ENCODE results near the gene PKIG.
"Not testable (repeated sequence)": the region's sequence is repeated elsewhere in the genome, so short reads cannot be mapped to it uniquely, and the experiment has no call there.

The PKIG gene

DNA sequence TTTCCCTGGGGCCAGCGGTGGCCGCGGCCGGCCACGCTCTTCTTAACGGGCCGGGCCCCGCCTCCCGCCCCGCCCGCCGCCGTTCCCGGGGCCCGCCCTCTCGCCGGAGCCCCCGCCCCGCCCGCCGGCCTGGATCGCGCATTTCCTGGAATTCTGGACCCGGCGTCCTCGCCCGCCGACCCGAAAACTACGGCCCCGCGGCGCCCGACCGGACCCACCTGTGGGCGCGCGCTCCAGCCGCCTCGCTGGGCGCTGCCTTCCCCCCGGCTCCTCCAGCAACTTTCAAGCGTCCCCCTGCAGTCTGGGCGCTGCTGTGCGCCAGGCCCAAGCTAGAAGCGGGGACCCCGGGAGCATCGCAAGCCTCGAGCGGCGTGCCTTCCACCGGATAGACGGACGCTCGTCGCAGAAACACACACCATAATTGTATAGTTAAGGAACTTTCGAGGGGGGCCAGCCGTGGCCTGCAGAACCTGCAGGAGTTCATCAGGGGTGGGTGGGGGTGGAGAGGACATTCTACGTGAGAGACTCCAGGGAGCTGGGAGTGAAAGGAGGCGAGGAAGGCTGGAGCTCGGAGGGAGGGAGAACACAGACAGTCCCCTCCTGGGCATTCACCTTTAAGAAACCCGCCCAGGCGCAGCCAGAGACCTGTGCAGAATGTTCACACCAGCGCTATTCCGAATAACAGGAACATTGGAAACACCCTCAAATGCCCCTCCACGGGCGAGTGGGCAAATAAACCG, 69.5 kb downstream of the PKIG start, which contains the start of gene ADA:
Gene ADA, minus strand, starts transcription at position 16 of the 740 bp plus-strand sequence. CDS start 92 bp downstream, outside the sequence.
- TF ChIP-seq, protein P1, sequence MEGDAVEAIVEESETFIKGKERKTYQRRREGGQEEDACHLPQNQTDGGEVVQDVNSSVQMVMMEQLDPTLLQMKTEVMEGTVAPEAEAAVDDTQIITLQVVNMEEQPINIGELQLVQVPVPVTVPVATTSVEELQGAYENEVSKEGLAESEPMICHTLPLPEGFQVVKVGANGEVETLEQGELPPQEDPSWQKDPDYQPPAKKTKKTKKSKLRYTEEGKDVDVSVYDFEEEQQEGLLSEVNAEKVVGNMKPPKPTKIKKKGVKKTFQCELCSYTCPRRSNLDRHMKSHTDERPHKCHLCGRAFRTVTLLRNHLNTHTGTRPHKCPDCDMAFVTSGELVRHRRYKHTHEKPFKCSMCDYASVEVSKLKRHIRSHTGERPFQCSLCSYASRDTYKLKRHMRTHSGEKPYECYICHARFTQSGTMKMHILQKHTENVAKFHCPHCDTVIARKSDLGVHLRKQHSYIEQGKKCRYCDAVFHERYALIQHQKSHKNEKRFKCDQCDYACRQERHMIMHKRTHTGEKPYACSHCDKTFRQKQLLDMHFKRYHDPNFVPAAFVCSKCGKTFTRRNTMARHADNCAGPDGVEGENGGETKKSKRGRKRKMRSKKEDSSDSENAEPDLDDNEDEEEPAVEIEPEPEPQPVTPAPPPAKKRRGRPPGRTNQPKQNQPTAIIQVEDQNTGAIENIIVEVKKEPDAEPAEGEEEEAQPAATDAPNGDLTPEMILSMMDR (IDR thresholded peaks at IDR 0.05; ENCODE audit: insufficient read depth, low read depth, low read length, missing control alignments), result peak; percentile 4
- DNase-seq (ENCODE audit: low read depth), result peak; percentile 71

DNA sequence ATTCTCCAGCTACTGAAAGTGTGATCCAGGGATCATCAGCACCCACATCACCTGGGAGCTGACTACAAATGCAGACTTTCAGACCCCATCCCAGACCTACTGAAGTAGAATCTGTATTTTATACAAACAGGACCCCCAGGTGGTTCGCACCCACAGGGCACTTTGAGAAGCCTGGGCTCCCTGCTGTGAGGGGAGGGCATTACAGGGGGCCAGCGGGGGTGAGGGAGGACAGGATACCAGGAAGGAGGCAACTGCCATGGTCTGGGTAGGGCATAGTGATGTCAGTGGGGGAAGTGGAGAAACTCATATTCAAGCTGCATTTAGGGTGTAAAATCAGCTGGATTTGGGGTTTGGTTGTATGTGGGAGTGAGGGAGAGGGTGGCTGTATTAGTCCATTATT, 71.2 kb downstream of the PKIG start:
- TF ChIP-seq, protein P1 (IDR thresholded peaks at IDR 0.05; ENCODE audit: insufficient read depth, low read depth, low read length, missing control alignments), result no peak
- no peak for DNase-seq (ENCODE audit: low read depth)
- no peak overlapping the region for H3K4me3 ChIP-seq (ENCODE audit: low read depth, low read length)

More for the DNA sequence above, 69.5 kb downstream of the PKIG start, which contains the start of gene ADA:
- H3K4me3 ChIP-seq (ENCODE audit: low read depth, low read length), result peak within 1 kb of the TSS; percentile 81

DNA sequence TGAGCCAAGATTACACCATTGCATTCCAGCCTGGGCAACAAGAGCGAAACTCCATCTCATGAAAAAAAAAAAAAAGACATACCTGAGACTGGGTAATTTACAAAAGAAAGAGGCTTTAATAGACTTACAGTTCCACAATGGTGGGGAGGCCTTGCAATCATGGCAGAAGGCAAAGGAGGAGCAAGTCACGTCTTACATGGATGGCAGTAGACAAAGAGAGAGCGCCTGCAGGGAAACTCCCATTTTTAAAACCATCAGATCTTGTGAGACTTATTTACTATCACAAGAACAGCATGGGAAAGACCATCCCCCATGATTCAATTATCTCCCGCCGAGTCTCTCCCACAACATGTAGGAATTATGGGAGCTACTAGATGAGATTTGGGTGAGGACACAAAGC, 71.8 kb downstream of the PKIG start:
- DNase-seq (ENCODE audit: low read depth); H3K4me3 ChIP-seq (ENCODE audit: low read depth, low read length): not testable (repeated sequence)

DNA sequence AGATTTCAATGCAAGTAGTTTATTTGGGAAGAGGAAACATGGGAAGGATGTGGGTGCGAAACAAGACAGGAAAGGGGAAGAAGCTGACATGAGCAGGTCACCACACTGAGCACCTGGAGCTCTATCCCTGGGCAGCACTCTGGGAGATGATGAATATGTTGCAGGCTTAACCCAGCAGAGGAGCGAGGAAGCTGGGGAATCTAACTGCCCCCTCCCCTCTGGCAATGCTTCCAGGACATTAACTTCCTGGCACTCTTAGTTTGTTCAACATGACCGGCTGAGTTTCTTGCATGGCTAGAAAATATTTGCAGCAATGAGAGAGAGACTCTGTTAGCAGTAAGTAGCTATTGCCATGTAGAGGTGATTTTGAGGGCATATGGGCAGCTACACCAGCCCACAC, 74.1 kb downstream of the PKIG start:
- TF ChIP-seq, protein P1 (IDR thresholded peaks at IDR 0.05; ENCODE audit: insufficient read depth, low read depth, low read length, missing control alignments), result no peak
- H3K4me3 ChIP-seq (ENCODE audit: low read depth, low read length), result no peak overlapping the region
- no peak for DNase-seq (ENCODE audit: low read depth)

DNA sequence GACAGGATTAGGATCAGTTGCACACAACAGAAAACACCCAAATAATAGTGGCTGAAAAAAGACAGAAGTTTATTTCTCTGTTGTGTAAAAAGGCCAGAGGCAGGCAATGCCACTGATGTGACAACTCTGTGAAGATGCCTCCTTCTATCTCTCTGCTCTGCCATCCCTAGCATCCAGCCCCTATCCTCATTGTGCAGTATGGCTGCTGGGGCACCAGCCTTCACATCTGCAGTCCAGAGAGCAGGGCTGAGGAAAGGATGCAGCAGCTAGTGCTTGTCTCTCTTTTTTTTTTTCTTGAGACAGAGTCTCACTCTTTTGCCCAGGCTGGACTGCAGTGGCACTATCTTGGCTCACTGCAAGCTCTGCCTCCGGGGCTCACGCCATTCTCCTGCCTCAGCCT, 75.5 kb downstream of the PKIG start:
- TF ChIP-seq, protein P1 (IDR thresholded peaks at IDR 0.05; ENCODE audit: insufficient read depth, low read depth, low read length, missing control alignments), result no peak
- no peak for DNase-seq (ENCODE audit: low read depth)
- H3K4me3 ChIP-seq (ENCODE audit: low read depth, low read length), result no peak overlapping the region

DNA sequence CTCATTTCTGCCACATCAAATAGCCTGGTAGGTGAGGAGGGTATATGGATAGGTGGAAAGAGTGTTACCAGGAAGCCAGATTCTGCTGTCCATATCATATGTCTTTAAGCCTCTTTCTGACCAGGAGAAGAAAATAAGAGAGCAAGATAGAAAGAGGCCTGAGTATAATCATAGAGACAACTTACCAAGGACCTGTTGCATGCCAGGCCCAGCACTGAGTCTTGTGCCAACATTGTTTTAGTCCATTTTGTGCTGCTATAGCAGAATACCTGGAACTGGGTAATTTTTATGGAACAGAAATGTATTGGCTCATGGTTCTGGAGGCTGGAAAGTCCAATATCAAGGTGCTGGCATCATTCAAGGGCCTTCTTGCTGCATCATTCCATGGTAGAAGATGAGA, 76.4 kb downstream of the PKIG start:
- TF ChIP-seq, protein P1 (IDR thresholded peaks at IDR 0.05; ENCODE audit: insufficient read depth, low read depth, low read length, missing control alignments), result no peak
- DNase-seq (ENCODE audit: low read depth), result no peak
- no peak overlapping the region for H3K4me3 ChIP-seq (ENCODE audit: low read depth, low read length)

DNA sequence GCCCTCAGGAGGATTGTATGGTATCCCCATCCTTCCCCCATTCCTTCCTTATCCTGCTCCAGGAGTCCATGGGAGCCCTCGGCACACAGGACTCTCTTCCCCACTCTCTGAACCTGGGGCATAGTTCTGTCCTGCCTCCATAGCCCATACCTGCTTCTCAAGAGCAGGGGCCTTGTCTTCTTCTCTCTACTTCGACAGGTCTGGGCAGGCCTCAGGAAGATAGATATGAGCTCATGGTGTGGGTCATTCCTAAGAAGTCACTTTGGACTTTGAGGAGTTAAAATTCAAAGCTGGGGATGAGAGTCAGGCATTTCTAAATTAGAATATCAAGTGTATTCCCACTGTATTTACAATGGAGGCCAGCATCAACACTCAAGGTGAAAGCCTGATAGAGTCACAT, 77.6 kb downstream of the PKIG start:
- TF ChIP-seq, protein P1 (IDR thresholded peaks at IDR 0.05; ENCODE audit: insufficient read depth, low read depth, low read length, missing control alignments), result no peak
- H3K4me3 ChIP-seq (ENCODE audit: low read depth, low read length), result no peak overlapping the region
- DNase-seq (ENCODE audit: low read depth), result no peak
